Hematopoietic multipotent progenitor cell (in vitro differentiated cells): ENCODE data around the gene FAM151B. TPM values are rescaled to one million over a fixed set of nuclear protein-coding genes. Genes with fewer than 3 reads are reported as not detected.
A peak's percentile ranks its signal among the peaks of the same experiment; 100 is the strongest.
"Not testable (repeated sequence)": the region's sequence is repeated elsewhere in the genome, so short reads cannot be mapped to it uniquely, and the experiment has no call there.

ENCODE experiments used
- DNase-seq, 3 donors: peaks; one replicate each; pipeline ENCODE4 v3.0.0-alpha.2; 2011 to 2015; ENCODE audit warnings: low read depth in 2 of 3, low spot score in 2 of 3
- total RNA-seq: library from RNA; depleted of rRNA; stranded (reverse); fragments of >200 nt; gene quantifications from one replicate; pipeline ENCODE4 v1.2.3, GENCODE V29; 2012

FAM151B gene, protein sequence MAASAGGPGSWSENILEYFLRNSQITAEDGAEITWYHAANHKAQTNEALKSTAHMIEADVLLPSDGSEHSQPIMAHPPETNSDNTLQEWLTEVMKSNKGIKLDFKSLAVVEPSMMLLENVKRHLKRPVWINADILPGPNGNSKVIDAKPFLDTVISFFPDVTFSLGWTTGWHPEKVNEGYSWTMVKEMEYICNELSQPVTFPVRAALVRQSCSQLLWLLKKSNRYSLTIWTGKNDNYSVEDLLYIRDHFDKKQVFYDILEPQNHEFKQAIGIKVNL
- 0.81 TPM for total RNA-seq

DNA sequence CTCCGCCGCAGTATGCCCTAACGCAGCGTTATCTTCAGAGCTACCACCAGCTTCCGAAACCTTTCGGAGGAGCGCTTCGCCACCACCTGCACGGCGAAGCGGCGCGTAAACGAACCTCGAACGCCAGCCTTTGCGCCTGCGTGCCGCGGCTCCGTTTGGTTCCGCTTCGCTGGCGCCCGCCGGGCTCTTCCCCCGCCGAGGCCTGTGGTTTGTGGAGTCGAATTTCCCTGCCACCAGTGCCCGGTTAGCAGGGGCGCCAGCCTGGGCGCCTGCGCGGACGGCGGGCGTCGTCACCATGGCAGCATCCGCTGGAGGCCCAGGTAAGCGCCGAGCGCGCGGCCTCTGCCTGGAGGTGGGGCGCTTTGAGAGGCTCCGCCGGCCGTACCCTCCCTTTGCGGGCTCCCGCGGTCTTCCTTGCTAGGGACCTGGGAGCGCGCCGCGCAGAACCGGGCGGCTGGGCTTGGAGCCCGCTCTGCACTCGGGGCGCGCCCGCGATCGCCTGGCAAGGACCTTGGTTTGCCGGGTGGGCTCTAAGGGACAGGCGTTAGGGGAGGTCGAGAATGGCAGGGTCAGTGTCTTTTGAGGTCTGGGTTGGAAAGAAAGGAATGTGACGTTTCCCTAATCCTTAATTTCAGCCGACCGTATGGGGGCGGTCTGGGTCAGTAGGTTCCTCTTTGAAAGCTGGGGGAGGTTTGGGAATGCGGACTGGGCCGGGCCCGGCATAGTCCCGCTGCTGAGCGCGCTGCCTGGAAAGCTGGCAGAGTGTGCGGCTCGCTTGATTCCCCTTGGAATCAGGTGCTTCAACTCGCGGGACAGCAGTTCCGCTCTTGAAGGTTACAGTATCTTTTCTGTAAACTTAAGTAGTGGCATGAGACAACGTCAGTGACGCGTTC, at the start of gene FAM151B:
Gene FAM151B, plus strand, starts transcription at position 272 of the 893 bp plus-strand sequence. Its CDS starts 24 bp downstream, at position 296.
- DNase-seq, result peak; percentile 57 to 90 (median 87)

- no peak for DNase-seq
These were observed 49.2 kb upstream of the FAM151B start for GRCh38 chr5:80438739-80439138.

DNA sequence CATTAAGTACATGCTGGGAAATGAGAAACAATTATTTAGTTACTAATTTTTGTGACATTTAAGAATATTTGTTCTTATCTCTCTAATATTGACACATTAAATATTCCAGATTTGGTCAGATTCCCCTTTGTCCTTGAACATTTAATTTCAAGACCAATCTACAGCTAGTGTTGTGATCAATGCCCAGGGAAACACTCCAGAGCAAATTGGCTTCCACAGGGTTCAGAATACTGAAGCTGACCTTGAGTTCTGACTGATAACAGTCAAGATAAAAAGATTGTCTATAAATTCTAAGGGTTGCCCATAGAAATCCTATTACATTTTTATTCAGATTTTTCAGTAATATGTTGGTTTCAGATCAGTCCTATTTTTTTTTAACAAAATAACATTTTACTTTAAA, 48.7 kb upstream of the FAM151B start:
- DNase-seq, result no peak

DNA sequence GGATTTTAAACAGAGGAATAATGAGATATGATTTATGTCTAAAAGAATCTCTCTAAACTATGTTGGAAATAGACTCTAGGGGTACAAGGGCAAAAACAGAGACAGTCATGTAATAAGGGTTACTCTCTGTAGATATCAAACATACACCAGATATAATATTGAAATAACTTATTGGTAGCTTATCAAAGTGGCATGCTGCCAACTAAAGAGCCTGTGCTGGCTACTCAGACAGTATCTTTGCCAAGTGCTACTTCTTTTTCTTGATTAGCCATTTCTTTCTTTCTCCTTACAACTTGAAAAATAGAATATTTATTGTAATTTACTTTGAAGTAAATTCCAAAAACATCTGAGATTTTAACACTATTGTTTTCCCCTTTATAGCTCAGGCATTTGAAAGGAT, 45.2 kb upstream of the FAM151B start:
- DNase-seq, result no peak

- peak in 1 of 3 donors; percentile 35 for DNase-seq
These were observed 34.5 kb upstream of the FAM151B start for GRCh38 chr5:80453366-80453765.

- DNase-seq, result no peak
These were observed 24.6 kb upstream of the FAM151B start for GRCh38 chr5:80463269-80463668.

GRCh38 chr5:80466669-80467485, 21.0 kb upstream of the FAM151B start:
- DNase-seq, result no peak

GRCh38 chr5:80468131-80468530, 19.8 kb upstream of the FAM151B start:
- DNase-seq, result no peak

DNA sequence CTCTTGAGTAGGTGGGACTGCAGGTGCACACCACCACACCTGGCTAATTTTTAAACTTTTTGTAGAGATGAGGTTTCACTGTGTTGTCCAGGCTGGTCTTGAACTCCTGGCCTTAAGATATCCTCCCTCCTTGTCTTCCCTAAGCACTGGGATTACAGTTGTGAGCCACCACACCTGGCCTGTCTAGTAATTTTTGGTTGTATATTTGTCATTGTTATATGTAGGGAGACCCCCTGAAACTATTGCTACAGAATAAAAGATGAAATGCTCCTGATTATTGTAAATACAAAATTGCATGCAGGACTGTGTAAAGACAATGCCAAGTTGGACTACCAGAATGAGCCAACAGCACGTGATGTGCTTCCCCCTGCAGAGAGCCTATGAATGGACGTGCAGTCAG, 17.3 kb upstream of the FAM151B start:
- DNase-seq, result not testable (repeated sequence)

GRCh38 chr5:80474929-80475328, 13.0 kb upstream of the FAM151B start:
- DNase-seq, result no peak

- no peak for DNase-seq
These were observed 8.2 kb upstream of the FAM151B start for GRCh38 chr5:80479713-80480112.

DNA sequence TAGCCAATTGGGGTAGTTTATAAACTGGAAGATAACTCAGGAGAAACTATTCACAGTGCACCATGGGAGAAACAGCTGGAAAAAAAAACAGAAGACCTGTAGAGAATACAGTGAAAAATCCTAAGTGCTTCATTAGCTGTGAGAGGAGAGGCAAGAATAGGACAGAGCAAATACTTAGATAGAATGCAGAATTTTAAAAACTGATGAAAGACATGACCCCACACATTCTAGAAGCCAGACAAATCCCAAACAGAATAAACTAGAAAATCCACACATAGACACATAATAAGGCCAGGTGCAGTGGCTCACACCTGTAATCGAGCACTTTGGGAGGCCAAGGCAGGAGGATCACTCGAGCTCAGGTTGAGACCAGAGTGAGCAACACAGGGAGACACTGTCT, 7.5 kb upstream of the FAM151B start:
- no peak for DNase-seq

GRCh38 chr5:80481019-80481893, 6.6 kb upstream of the FAM151B start:
- DNase-seq, result peak in 1 of 3 donors; percentile 36

DNA sequence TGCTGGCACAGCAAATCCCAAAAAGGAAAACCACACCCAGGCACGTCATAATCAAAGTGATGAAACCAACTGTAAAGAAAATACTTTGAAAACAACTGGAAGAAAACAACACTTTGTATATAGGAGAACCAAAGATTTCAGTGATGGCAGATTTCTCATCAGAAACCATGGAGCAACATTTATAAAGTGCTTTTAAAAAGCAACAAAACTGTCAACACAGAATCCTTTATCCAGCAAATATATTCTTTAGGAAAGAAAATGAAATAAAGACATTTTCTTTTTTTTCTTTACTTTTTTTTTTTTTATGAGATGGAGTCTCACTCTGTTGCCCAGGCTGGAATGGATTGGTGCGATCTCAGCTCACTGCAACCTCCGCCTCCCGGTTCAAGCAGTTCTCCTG, 5.3 kb upstream of the FAM151B start:
- peak in 2 of 3 donors; percentile 9 to 41 for DNase-seq

GRCh38 chr5:80483636-80484232, 4.2 kb upstream of the FAM151B start:
- no peak for DNase-seq

GRCh38 chr5:80487444-80487828, 464 bp upstream of the FAM151B start:
- no peak for DNase-seq

DNA sequence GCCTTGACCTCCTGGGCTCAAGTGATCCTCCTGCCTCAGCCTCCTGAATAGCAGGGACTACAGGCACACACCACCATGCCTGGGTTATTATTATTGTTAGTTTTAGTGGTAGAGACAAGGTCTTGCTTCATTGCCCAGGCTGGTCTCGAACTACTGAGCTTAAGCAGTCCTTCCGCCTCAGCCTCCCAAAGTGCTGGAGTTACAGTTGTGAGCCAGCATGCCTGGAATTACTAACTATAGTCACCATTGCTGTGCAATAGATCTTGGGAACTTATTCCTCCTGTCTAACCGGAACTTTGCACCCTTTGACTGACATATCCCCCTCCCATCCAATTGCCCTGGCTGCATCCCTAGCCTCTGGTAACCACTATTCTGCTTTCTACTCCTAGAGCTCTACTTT, 3.4 kb downstream of the FAM151B start:
- no peak for DNase-seq

GRCh38 chr5:80492741-80493140, 4.8 kb downstream of the FAM151B start:
- no peak for DNase-seq

GRCh38 chr5:80493443-80493842, 5.5 kb downstream of the FAM151B start:
- DNase-seq, result not testable (repeated sequence)

DNA sequence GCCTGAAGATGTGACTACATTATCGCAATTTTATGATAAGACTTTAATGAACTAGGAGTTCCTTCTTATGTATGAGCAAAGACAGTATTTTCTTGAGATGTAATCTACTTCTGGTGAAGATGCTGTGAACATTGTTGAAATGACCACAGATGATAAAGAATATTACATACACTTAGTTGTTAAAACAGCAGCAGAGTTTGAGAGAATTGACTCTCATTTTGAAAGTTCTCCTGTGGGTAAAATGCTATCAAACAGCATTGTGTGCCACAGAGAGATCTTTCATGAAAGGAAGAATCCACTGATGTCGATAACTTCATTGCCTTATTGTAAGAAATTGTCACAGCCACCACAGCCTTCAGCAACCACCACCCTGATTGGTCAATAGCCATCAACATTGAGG, 8.0 kb downstream of the FAM151B start:
- DNase-seq, result no peak
